ENCODE results near the gene PLEKHH1. TPM values are rescaled to one million over a fixed set of nuclear protein-coding genes. Genes with fewer than 3 reads are reported as not detected.
"Not testable (repeated sequence)": the region's sequence is repeated elsewhere in the genome, so short reads cannot be mapped to it uniquely, and the experiment has no call there.

The PLEKHH1 gene
- polyA plus RNA-seq, 3 donors: 37.5 to 44.3 (median 40.1) TPM

DNA sequence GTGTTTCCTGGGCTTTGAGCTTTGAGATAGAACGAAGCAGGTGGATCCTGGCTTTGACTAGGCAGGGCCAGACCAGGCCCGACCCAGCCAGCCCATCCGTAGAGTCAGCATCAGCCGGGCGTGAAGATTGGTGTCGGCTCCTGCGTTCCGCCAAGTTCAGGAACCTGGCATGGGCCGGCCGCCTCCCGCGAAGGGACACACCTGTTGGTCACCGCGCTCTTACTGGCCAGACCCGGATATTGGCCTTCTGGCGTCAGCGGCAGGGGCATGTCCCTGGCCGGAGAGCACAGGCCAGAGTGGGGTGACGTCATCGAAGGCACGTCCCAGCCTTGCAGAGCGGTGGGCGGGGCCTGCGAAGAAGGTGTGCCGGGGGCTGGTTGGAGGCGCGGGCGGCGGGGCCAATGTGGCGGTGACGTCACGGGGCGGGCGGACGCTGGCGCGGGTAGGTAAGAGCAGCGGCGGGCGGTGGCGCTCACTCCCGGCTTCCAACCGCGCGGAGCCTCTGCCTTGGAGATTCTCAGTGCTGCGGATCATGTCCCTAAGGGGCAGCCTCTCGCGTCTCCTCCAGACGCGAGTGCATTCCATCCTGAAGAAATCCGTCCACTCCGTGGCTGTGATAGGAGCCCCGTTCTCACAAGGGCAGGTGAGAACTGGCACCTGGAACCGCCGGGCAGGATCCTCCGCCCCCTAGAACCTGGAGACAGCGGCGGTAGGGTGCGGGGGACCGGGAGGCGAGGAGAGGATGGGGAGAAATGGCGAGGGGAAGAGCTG, 86.5 kb downstream of the PLEKHH1 start, which contains the start of gene ARG2:
TSS of gene ARG2 (plus strand) at position 475 of the 771 bp plus-strand sequence. CDS start at position 533, 58 bp downstream.
- peak; percentile 76 to 85 (median 82) for DNase-seq (ENCODE audit: low read depth in 3 of 3, low spot score in 2 of 3)

GRCh38 chr14:67620217-67620785, 87.2 kb downstream of the PLEKHH1 start:
- DNase-seq (ENCODE audit: low read depth in 3 of 3, low spot score in 2 of 3): peak in 1 of 3 donors; percentile 23

GRCh38 chr14:67622675-67623074, 89.6 kb downstream of the PLEKHH1 start:
- DNase-seq (ENCODE audit: low read depth in 3 of 3, low spot score in 2 of 3): peak in 1 of 3 donors; percentile 32

- no peak for DNase-seq (ENCODE audit: low read depth in 3 of 3, low spot score in 2 of 3)
Observed at GRCh38 chr14:67623114-67623513, 90.0 kb downstream of the PLEKHH1 start.

GRCh38 chr14:67626131-67626530, 93.0 kb downstream of the PLEKHH1 start:
- not testable (repeated sequence) for DNase-seq (ENCODE audit: low read depth in 3 of 3, low spot score in 2 of 3)

DNA sequence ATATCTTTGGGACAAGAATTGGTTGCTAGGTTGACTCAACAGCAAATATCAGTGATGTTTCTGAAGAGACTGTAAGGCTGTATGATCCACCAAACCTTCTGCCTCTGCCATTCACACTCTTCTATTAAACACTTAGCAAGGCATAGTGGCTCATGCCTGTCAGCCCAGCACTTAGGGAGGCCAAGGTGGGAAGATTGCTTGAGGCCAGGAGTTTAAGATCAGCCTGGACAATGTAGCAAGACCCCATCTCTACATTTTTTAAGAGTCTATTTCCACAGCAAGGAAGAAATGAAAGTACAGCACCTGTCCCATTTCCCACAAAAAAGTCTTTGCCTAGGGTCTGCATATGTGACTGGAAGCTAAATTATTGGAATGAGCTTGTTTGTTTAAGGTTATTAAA, 94.4 kb downstream of the PLEKHH1 start:
- DNase-seq (ENCODE audit: low read depth in 3 of 3, low spot score in 2 of 3): no peak

GRCh38 chr14:67630186-67630585, 97.1 kb downstream of the PLEKHH1 start:
- DNase-seq (ENCODE audit: low read depth in 3 of 3, low spot score in 2 of 3): no peak

DNA sequence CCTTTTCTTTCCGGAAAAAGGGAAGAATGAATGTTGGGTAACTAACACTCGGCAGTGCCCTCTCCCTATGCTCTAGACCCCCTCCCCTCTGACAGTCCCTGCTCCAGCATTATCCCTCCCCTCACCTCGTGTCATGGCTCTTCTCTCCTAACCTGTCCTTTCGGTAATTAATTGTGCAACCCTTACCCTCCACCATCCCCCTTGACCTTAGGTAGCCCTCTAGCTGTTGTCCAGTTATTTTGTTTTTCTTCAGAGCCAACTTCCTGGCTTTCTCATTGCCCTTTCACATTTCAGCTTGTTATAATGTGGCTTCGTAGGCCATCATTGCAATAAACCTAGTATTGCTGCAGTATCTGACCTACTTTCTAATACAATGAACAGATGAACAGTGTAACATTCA, 97.8 kb downstream of the PLEKHH1 start:
- DNase-seq (ENCODE audit: low read depth in 3 of 3, low spot score in 2 of 3): no peak

DNA sequence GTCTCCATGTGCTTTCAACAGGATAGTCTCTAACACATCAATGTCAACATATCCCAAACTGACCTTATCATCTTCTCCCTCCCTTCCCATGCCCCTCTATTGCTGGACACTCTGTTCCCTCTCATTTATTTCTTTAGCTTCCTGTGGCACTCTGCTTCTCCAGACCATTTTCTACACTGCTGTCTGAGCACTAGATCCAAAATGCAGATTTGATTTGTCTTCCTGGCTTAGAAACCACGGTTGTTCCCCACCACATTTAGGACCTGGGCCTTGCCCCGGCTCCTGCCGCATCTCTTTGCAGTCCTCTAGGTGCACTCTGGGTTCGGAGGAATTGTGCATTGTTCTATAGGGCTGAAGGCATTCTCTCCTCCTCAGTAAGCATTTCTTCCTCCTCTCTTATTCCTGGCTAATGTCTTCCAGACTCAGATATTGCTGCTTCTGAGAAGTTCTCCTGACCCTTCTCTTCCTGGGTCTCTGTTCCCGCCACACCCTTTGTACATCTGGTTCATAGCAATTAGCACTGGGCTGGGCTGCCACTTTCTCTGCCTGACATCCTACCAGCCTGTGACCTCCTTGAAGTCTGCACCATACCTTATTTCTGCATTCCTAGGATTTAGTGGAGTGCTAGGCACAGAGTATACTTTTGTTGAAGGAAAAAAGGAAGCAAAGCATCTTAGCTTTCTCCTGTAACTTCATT, 100.5 kb downstream of the PLEKHH1 start:
- no peak for DNase-seq (ENCODE audit: low read depth in 3 of 3, low spot score in 2 of 3)

GRCh38 chr14:67636361-67636919, 103.3 kb downstream of the PLEKHH1 start:
- DNase-seq (ENCODE audit: low read depth in 3 of 3, low spot score in 2 of 3): no peak

DNA sequence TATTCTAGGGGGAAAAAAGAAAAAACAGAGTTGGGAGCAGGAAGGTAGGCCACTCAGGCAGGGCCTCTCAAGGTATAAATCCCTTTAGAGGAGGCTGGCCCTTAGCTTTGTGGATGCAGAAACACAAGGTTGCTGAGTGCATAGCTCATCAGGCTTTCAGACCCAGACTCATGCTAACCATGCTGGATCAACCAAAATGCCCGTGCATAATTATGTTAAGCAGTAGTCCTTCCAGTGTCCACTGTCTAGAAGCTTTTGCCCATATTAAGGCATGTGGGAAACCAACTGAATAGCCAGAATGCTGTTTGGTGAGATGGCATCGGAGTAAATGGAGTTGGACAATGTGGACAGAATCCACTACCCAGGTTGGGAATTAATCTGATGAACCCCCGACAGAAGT, 105.6 kb downstream of the PLEKHH1 start:
- no peak for DNase-seq (ENCODE audit: low read depth in 3 of 3, low spot score in 2 of 3)

Other genes starting within 250 kb of the PLEKHH1 start
- 100 to 1,000 TPM; 178 to 187 (median 179) TPM for gene ATP6V1D, start 173.5 kb upstream of the PLEKHH1 start, polyA plus RNA-seq (ENCODE audit: insufficient read length in 3 of 3)
- gene EIF2S1, start 173.0 kb upstream of the PLEKHH1 start, polyA plus RNA-seq (ENCODE audit: insufficient read length in 3 of 3): 100 to 1,000 TPM; 110 to 115 (median 113) TPM
- gene PLEK2, start 121.1 kb upstream of the PLEKHH1 start, polyA plus RNA-seq (ENCODE audit: insufficient read length in 3 of 3): 1 to 10 TPM; 1.9 to 2.4 (median 2.0) TPM
- gene TMEM229B, start 44.6 kb upstream of the PLEKHH1 start, polyA plus RNA-seq (ENCODE audit: insufficient read length in 3 of 3): 1 to 10 TPM; 2.6 to 3.4 (median 3.0) TPM
- gene PIGH, start 67.0 kb downstream of the PLEKHH1 start, polyA plus RNA-seq (ENCODE audit: insufficient read length in 3 of 3): 10 to 100 TPM; 44.7 to 48.9 (median 44.9) TPM
- 10 to 100 TPM in 2 of 3 donors, 1 to 10 TPM in 1; 9.5 to 13.8 (median 11.9) TPM for gene ARG2, start 86.6 kb downstream of the PLEKHH1 start, polyA plus RNA-seq (ENCODE audit: insufficient read length in 3 of 3)
- gene VTI1B, start 141.3 kb downstream of the PLEKHH1 start, polyA plus RNA-seq (ENCODE audit: insufficient read length in 3 of 3): 100 to 1,000 TPM; 126 to 131 (median 128) TPM
- 100 to 1,000 TPM; 123 to 131 (median 125) TPM for gene RDH11, start 162.5 kb downstream of the PLEKHH1 start, polyA plus RNA-seq (ENCODE audit: insufficient read length in 3 of 3)
- gene RDH12, start 168.6 kb downstream of the PLEKHH1 start, polyA plus RNA-seq (ENCODE audit: insufficient read length in 3 of 3): under 1 TPM; 0.26 to 0.38 (median 0.31) TPM